Activated T-helper 17 cell treated with anti-CD3 and anti-CD28 coated beads, Interleukin-2, amount 50 U/mL, for 72 hours (primary cell): ENCODE data around the gene TRAF3. TPM values are rescaled to one million over a fixed set of nuclear protein-coding genes. Genes with fewer than 3 reads are reported as not detected.
A peak's percentile ranks its signal among the peaks of the same experiment; 100 is the strongest.

Experiments
- ATAC-seq: fragments of 150-1000 bp; cut with Tn5 transposase; replicated peaks from 2 replicates; pipeline ENCODE4 v1.10.0; 2021; ENCODE audit warnings: mild to moderate bottlenecking, moderate library complexity
- H3K27ac Mint-ChIP-seq: one replicate; pipeline ENCODE4 v1.8.0; 2022; ENCODE audit warnings: mixed read lengths
- H3K27me3 Mint-ChIP-seq: one replicate; pipeline ENCODE4 v1.8.0; 2022; ENCODE audit warnings: mixed read lengths
- H3K36me3 Mint-ChIP-seq: one replicate; pipeline ENCODE4 v1.8.0; 2022; ENCODE audit warnings: low read depth, mild to moderate bottlenecking, mixed read lengths
- H3K4me1 Mint-ChIP-seq: one replicate; pipeline ENCODE4 v1.8.0; 2022; ENCODE audit warnings: mixed read lengths
- H3K4me3 Mint-ChIP-seq: one replicate; pipeline ENCODE4 v1.8.0; 2022; ENCODE audit warnings: mild to moderate bottlenecking, mixed read lengths
- H3K9me3 Mint-ChIP-seq: one replicate; pipeline ENCODE4 v1.8.0; 2022; ENCODE audit warnings: mixed read lengths
- total RNA-seq, 2 donors: library from RNA; stranded (reverse); gene quantifications; one replicate each; pipeline ENCODE4 v1.2.3, GENCODE V29; 2022

The TRAF3 gene
- total RNA-seq, 2 donors from 2014 or later, result 61.7 to 133 TPM

DNA sequence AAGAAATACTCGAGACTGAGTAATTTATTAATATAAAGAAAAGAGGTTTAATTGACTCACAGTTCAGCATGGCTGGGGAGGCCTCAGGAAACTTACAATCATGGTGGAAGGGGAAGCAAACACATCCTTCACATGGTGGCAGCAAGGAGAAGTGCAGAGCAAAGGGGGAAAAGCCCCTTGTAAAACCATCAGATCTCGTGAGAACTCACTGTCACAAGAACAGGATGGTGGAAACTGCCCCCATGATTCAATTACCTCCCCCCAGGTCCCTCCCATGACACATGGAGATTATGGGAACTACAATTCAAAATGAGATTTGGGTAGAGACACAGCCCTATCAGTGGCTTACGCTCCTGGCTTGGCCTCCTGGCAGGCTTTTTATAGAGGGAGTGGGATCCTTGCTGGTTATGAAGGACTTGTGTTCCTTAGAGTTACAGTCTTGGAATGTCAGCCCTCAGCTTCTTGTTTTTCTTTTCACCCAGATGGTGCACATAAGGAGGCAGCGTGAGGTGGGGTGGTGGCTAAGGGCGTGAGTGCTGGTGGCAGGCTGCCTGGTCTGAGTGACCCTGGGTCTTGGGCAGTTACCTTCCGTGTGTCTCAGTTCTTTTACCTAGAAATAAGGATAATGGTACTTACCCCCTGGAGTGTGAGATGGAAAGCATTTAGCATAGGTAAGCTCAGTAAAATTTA lies 25.7 kb downstream of the TRAF3 start:
- Mint-ChIP-seq H3K9me3 (no peaks in the 10 kb centered on the region), H3K4me3 (peak overlapping the region; percentile 87), H3K27ac (peak overlapping the region; percentile 95), H3K27me3 (no peaks in the 10 kb centered on the region), H3K4me1 (peaks cover 56% of the 10 kb centered on the region), H3K36me3 (peaks cover 80% of the 10 kb centered on the region)
- ATAC-seq, result no peak

DNA sequence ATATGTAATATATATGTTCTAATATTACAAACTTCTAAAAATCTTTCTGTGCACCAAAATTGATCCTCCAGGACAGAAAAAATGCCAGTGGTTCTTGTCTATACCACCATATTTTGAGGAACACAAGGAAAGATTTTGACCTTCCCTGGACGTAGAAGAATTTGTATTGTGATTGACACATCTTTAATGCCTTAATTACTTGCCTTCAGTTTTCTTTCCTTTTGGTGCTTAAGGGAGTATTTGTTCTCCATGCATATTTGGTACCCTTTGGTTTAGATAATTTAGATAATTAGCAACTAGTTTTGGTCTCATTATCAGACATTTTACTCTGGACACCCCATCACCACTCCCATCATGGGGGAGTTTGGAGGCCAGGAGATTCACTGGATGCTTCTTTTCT lies 27.6 kb downstream of the TRAF3 start:
- Mint-ChIP-seq H3K27me3 (no peaks in the 10 kb centered on the region), H3K4me1 (peaks cover 46% of the 10 kb centered on the region), H3K9me3 (no peaks in the 10 kb centered on the region), H3K4me3 (peak overlapping the region; percentile 87), H3K27ac (peak overlapping the region; percentile 95), H3K36me3 (peaks cover 80% of the 10 kb centered on the region)
- ATAC-seq, result no peak

DNA sequence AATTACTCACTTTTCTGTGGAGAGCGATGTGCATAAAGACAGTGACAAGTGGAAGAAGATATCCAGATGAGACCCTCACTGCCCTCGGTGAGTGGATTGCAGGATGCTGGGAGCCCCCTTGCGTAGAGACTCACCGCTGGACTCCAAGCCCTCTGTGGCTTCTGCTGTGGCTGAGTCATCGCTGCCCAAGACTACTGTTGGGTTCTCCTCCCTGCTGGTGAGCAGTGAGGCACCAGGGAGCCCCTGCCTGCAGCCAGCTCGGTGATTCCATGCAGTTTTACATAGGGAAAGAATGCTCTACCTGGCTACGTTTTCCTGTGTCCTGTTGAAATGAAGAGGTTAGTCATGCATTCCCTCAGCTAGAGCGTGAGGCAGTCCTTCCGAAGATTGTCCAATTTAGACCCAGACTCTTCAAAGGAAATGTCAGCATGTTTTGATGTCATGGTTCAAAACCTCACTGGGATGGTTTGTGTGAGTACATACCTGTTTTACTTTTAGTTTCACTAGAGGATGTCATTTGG lies 28.2 kb downstream of the TRAF3 start:
- Mint-ChIP-seq H3K27ac (peak overlapping the region; percentile 95), H3K9me3 (no peaks in the 10 kb centered on the region), H3K36me3 (peaks cover 80% of the 10 kb centered on the region), H3K4me1 (peaks cover 51% of the 10 kb centered on the region), H3K27me3 (no peaks in the 10 kb centered on the region), H3K4me3 (peak overlapping the region; percentile 87)
- peak; percentile 60 for ATAC-seq

DNA sequence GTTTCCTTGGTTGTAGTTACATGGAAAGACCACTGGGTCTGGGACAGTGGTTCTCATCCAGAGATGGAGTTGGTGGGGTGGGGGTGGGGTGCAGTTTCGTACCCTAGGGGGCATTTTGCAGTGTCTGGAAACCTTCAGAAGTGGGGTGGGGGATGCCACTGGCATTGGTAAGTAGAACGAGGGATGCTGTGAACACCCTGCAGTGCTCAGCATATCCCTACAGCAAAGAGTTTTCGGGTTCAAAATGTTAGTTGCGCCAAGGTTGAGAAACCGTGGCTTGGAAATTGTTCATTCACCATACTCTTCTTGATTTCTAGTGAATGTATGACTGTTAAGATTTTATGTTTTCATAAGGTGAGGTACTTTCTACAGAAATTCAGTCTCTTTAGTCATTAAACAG lies 28.7 kb downstream of the TRAF3 start:
- peak; percentile 40 for ATAC-seq
- Mint-ChIP-seq H3K27me3 (no peaks in the 10 kb centered on the region), H3K27ac (peak overlapping the region; percentile 95), H3K36me3 (peaks cover 81% of the 10 kb centered on the region), H3K9me3 (no peaks in the 10 kb centered on the region), H3K4me1 (peaks cover 57% of the 10 kb centered on the region), H3K4me3 (peak overlapping the region; percentile 87)

DNA sequence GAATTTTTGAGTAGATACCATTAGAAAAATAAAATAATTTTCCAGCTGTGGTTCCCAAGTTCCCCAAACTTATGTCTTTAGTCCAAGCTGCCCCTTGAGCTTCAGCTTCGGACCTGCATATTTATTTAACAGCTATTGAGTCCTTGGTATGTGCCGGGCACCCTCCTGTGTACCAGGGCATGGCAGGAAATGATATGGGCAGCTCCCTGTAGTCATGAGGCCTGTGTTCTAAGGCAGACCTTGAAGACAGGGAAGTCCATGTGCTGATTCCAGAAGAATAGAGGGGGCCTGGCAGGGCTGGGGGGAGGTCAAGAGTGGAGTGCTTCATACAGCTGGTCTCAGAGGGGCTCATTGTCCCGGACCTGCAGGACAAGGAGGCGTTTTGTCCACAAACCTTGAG lies 29.2 kb downstream of the TRAF3 start:
- Mint-ChIP-seq H3K27me3 (no peaks in the 10 kb centered on the region), H3K36me3 (peaks cover 86% of the 10 kb centered on the region), H3K9me3 (no peaks in the 10 kb centered on the region), H3K4me1 (peaks cover 62% of the 10 kb centered on the region), H3K27ac (peak overlapping the region; percentile 95), H3K4me3 (peak overlapping the region; percentile 87)
- no peak for ATAC-seq

DNA sequence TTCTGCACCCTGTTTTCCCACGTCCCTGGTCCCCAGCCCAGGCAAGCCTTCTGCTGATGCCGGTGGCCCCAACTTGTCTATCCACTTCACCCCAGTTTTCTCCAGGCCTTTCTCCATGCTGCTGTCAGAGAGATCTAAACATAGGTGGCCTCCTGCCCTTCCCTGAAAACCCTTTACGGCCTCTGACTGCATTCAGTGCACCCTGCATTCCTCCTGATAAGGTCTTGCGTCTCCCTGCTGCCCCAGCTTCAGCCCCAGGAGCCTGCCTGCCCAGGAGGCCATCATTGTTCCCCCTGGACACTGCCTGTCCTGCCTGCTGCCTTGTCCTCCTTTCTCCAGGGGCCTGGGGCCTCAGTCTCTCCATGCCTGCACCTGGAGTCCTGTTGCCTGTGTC lies 29.8 kb downstream of the TRAF3 start:
- peaks cover 92% of the 10 kb centered on the region for H3K36me3 Mint-ChIP-seq
- peak overlapping the region; percentile 95 for H3K27ac Mint-ChIP-seq
- peaks cover 67% of the 10 kb centered on the region for H3K4me1 Mint-ChIP-seq
- peak overlapping the region; percentile 87 for H3K4me3 Mint-ChIP-seq
- no peaks in the 10 kb centered on the region for H3K9me3 Mint-ChIP-seq
- H3K27me3 Mint-ChIP-seq, result no peaks in the 10 kb centered on the region
- no peak for ATAC-seq

DNA sequence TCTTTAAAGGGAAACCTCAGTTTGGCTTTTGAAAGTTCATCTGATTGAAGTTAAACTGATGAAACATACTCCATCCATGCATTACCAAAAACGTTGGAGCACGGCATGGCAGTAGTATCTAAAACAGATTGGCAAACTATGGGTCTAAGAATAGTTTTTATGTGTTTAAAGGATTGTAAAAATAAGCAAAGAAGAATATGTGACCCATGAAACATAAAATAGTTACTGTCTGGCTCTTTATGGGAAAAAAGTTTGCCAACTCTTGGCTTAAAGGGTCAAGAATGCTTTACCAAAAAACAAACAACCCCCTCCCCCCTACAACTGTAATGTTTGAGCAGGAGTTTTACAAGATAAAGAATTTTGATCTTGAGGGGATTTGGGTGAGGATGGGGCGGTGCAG lies 32.6 kb downstream of the TRAF3 start:
- no peak for ATAC-seq
- Mint-ChIP-seq H3K9me3 (no peaks in the 10 kb centered on the region), H3K27me3 (no peaks in the 10 kb centered on the region), H3K4me1 (peaks cover 68% of the 10 kb centered on the region), H3K27ac (peak overlapping the region; percentile 88), H3K36me3 (peaks cover 99% of the 10 kb centered on the region), H3K4me3 (peak overlapping the region; percentile 87)

DNA sequence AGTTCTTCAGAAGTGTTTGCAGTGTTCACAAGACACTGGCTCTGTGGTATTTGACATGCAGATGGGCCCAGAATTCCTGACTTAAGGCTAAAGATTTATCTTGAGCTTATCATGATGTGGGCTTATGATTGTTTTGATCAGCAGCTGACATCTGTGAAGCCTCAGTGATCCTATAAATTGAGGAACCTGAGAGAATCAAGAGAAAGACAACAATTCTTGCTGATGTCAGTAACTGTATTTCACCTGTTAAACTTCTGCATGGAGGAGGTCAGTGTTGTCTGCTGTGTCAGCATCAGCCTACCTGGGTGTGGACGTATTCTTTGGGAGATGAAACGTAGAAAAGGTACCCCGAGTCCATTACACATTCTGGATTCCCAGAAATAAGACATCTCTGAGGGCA lies 33.3 kb downstream of the TRAF3 start:
- H3K4me1 Mint-ChIP-seq, result peaks cover 68% of the 10 kb centered on the region
- H3K4me3 Mint-ChIP-seq, result peak overlapping the region; percentile 87
- H3K36me3 Mint-ChIP-seq, result peaks cover 99% of the 10 kb centered on the region
- H3K9me3 Mint-ChIP-seq, result no peaks in the 10 kb centered on the region
- peak overlapping the region; percentile 88 for H3K27ac Mint-ChIP-seq
- no peaks in the 10 kb centered on the region for H3K27me3 Mint-ChIP-seq
- no peak for ATAC-seq

DNA sequence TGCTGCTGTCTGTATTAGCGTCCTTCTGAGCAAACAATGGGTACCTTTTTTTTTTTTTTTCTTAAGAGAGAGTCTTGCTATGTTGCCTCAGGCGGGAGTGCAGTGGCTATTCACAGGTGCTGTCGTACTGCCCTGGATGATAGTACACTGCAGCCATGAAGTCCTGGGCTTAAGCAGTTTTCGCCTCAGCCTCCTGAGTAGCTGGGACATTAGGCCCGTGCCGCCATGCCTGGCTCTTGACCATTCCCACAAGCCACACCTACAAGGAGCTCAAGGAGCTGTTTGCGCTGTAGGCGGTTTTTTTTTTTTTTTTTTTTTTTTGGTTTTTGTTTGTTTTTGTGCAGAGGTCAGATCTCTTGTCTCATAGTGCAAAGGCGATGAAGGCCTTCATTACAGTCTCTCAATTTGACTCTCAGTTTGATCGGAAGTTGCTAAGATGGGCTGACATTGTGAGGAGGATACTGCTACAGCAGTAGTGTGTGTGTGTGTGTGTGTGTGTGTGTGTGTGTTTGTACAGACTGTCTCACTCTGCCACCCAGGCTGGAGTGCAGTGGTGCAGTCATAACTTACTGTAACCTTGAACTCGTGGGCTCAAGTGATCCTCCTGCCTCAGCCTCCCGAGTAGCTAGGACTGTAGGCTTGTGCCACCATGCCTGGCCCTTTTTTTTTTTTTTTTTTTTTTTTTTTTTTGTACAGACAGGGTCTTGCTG lies 34.2 kb downstream of the TRAF3 start:
- ATAC-seq, result peak; percentile 20
- Mint-ChIP-seq H3K36me3 (peaks cover 99% of the 10 kb centered on the region), H3K27me3 (no peaks in the 10 kb centered on the region), H3K4me1 (peaks cover 65% of the 10 kb centered on the region), H3K27ac (peak overlapping the region; percentile 88), H3K9me3 (no peaks in the 10 kb centered on the region), H3K4me3 (peak overlapping the region; percentile 87)

DNA sequence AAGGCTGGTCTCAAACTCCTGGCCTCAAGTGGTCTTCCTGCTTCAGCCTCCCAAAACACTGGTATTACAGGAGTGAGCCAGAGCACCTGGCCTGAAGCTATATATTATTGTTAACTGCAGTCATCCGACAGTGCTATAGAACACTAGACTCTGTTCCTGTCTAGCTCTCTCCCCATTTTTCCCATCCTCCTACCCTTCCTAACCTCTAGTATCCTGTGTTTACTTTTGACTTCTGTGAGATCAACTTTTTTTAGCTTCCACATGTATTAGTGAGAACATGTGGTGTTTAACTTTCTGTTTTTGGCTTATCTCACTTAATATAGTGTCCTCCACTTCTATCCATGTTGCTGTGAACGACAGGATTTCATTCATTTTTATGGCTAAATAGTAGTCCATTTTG lies 34.7 kb downstream of the TRAF3 start:
- peak overlapping the region; percentile 88 for H3K27ac Mint-ChIP-seq
- H3K9me3 Mint-ChIP-seq, result no peaks in the 10 kb centered on the region
- H3K4me3 Mint-ChIP-seq, result peak overlapping the region; percentile 87
- peaks cover 65% of the 10 kb centered on the region for H3K4me1 Mint-ChIP-seq
- no peaks in the 10 kb centered on the region for H3K27me3 Mint-ChIP-seq
- ATAC-seq, result no peak
- H3K36me3 Mint-ChIP-seq, result peaks cover 99% of the 10 kb centered on the region

DNA sequence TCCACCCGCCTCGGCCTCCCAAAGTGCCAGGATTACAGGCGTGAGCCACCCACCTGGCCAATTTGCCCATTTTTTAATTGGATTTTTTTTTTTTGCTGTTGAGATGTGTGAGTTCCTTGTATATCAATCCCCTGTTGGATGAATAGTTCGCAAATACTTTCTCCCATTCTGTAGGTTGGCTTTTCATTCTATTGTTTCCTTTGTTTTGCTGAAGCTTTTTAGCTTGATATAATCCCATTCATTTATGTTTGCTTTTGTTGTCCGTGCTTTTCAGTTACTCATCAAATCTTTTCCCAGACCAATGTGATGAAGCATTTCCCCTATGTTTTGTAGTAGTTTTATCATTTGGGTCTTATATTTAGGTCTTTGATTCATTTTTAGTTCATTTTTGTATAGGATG lies 36.4 kb downstream of the TRAF3 start:
- peaks cover 99% of the 10 kb centered on the region for H3K36me3 Mint-ChIP-seq
- H3K9me3 Mint-ChIP-seq, result no peaks in the 10 kb centered on the region
- no peaks in the 10 kb centered on the region for H3K27me3 Mint-ChIP-seq
- no peak for ATAC-seq
- H3K27ac Mint-ChIP-seq, result peak overlapping the region; percentile 87
- H3K4me3 Mint-ChIP-seq, result peak overlapping the region; percentile 69
- peaks cover 70% of the 10 kb centered on the region for H3K4me1 Mint-ChIP-seq

DNA sequence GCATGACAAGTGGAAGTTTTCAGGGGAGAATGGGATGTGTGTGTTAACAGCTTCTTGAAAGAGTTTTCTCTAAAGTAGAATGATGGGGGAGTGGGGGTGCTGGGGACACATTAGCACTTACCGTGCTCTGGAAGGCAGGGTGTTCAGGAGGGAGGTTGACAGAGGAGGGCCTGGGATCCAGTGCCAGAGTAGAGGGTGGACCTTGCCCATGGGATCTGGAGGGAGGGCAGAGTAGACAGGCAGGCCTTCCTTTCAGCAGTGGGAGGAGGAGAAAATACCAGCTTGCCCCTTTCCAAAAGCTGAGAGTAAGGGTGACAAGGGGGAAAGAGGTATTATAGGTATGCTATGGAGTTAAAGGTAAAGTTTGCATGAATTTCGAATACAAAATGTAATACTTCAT lies 40.1 kb downstream of the TRAF3 start:
- H3K4me1 Mint-ChIP-seq, result peaks cover 60% of the 10 kb centered on the region
- peak overlapping the region; percentile 97 for H3K4me3 Mint-ChIP-seq
- no peaks in the 10 kb centered on the region for H3K27me3 Mint-ChIP-seq
- H3K9me3 Mint-ChIP-seq, result no peaks in the 10 kb centered on the region
- H3K36me3 Mint-ChIP-seq, result peaks cover 92% of the 10 kb centered on the region
- peak overlapping the region; percentile 100 for H3K27ac Mint-ChIP-seq
- no peak for ATAC-seq

DNA sequence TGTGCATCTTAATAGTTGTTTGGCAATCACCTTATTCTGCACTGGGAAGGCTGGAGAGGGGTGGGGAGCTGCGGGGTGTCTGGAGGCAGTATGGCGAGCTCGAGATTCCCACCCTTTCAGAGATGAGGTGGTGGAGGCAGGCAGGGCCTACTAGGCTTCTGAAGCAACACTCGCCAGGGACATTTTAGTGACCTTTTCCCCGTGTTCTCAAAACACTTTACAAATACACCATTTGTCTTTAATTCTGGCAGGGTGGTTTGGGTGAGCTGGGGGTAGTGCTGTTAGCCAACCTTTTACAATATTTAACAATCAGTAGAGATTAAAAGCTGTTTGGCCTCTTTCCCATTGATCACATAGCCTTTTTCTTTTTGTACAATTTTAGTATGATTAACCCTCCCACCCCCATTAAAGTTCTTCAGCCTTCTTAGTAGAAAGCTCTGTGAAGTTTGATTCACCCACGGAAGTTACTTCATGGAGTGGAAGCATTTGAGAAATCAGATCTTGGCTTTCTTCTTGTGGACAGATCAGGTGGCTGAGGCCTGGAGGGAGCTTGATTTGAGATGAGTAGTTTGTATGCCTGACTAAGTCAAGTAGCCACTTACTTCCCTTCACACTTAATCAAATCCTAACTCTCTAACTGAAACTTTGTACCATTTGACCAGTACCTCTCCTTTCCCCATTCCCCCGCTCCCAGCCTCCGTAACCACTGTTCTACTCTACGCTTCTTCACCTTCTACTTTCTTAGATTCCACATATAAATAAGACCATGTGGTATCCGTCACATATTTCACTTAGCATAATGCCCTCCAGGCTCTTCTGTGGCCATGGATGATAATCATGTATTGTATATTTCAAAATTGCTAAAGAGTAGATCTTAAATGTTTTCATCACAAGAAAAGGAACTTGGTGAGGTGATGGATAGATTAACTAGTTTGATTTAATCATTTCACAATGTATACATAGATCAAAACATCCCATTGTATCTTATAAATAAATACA lies 41.0 kb downstream of the TRAF3 start:
- H3K9me3 Mint-ChIP-seq, result peaks cover 5% of the 10 kb centered on the region
- H3K36me3 Mint-ChIP-seq, result peaks cover 93% of the 10 kb centered on the region
- no peaks in the 10 kb centered on the region for H3K27me3 Mint-ChIP-seq
- H3K4me1 Mint-ChIP-seq, result peaks cover 65% of the 10 kb centered on the region
- peak overlapping the region; percentile 97 for H3K4me3 Mint-ChIP-seq
- peak; percentile 21 for ATAC-seq
- H3K27ac Mint-ChIP-seq, result peak overlapping the region; percentile 100

DNA sequence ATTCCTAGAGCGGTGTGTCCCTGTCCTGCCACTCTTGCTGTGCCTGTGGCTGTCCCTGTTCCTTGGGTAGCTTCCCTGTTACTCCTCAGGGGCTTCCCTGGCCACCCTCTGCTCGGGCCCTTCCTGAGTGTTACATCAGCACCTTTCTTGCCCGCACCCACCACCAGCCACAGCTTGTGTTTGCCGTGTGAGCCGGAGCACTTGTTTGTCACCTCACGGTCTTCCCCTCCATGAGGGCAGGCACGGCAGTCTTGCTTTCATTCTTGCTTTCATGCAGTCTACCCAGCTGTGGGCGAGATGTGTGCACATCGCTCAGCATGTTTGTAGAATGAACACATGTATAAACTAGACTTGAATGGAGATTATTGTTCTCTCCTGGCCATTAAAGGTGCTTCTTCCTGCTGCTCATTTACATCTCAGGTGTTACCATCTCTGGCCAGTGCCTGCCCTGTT lies 42.0 kb downstream of the TRAF3 start:
- H3K27ac Mint-ChIP-seq, result peak overlapping the region; percentile 100
- H3K36me3 Mint-ChIP-seq, result peaks cover 90% of the 10 kb centered on the region
- peak; percentile 75 for ATAC-seq
- H3K4me1 Mint-ChIP-seq, result peaks cover 64% of the 10 kb centered on the region
- H3K9me3 Mint-ChIP-seq, result peaks cover 5% of the 10 kb centered on the region
- no peaks in the 10 kb centered on the region for H3K27me3 Mint-ChIP-seq
- peak overlapping the region; percentile 97 for H3K4me3 Mint-ChIP-seq
